Esophagus squamous epithelium (tissue), 5 donors: Measurements from ENCODE around the gene DPCD. TPM values are rescaled to one million over a fixed set of nuclear protein-coding genes. Genes with fewer than 3 reads are reported as not detected.

Source experiments
- DNase-seq: peaks from one replicate; lab custom pipeline; 2025; lab: John Stamatoyannopoulos, UW
- H3K27ac ChIP-seq, 4 donors: fragments of 200-600 bp; sonication (generic); one replicate each; pipeline ENCODE4 v1.5.1; 2016 to 2019; ENCODE audit warnings: mild to moderate bottlenecking in 1 of 4
- H3K27me3 ChIP-seq, 4 donors: fragments of 200-600 bp; sonication (generic); 1 replicate in 3 of 4; 2 replicates in 1 of 4; pipeline versions ENCODE4 v1.5.1 to v1.6.0; 2017 to 2021; ENCODE audit warnings: antibody characterized with exemption in 1 of 4
- H3K36me3 ChIP-seq, 3 donors: fragments of 200-600 bp; sonication (generic); one replicate each; pipeline ENCODE4 v1.5.1; 2016 to 2019
- H3K4me1 ChIP-seq, 3 donors: fragments of 200-600 bp; sonication (generic); one replicate each; pipeline ENCODE4 v1.5.1; 2017 to 2019
- H3K4me3 ChIP-seq, 4 donors: fragments of 200-600 bp; sonication (generic); 1 replicate in 3 of 4; 2 replicates in 1 of 4; pipeline ENCODE4 v1.5.1; 2016 to 2019; ENCODE audit warnings: mild to moderate bottlenecking in 2 of 4, moderate library complexity in 1 of 4
- H3K9me3 ChIP-seq, 3 donors: fragments of 200-600 bp; sonication (generic); one replicate each; pipeline ENCODE4 v1.5.1; 2016 to 2019
- POLR2A ChIP-seq, 4 donors: fragments of 450-650 bp; IDR thresholded peaks; one replicate each; pipeline ENCODE4 v1.6.1; 2017; ENCODE audit warnings: antibody characterized with exemption in 4 of 4, mild to moderate bottlenecking in 4 of 4, moderate library complexity in 3 of 4
- WGBS, 2 donors: methylation state at CpG; one replicate each; pipeline ENCODE4 v1.1.5; 2018; 5-methylcytosine and 5-hydroxymethylcytosine counted together
- intact Hi-C: fragments of 100-400 bp; cut with DNase I; formaldehyde crosslinking; loops from one replicate; pipeline ENCODE4 v1.15.0; 2022
- total RNA-seq, 4 donors: library from RNA; depleted of rRNA; stranded (reverse); fragments of >200 nt; gene quantifications; one replicate each; pipeline ENCODE4 v1.1.0, GENCODE V29; 2016
- TF ChIP-seq, protein P1 (sequence below), 6 experiments: fragments of 450-650 bp in 4 of 6; fragments of 200-600 bp in 2 of 6; sonication (generic) in 2 of 6; IDR thresholded peaks; one replicate each; pipeline ENCODE4 v1.5.1; 2016 to 2019; ENCODE audit warnings: antibody characterized with exemption in 6 of 6, mild to moderate bottlenecking in 4 of 6, moderate library complexity in 4 of 6
- donor health status: DM: yes; HTN: yes; CAD: no.

DPCD gene
- total RNA-seq, 4 donors from 2014 or later: 17.4 to 37.9 (median 28.3) TPM

DNA sequence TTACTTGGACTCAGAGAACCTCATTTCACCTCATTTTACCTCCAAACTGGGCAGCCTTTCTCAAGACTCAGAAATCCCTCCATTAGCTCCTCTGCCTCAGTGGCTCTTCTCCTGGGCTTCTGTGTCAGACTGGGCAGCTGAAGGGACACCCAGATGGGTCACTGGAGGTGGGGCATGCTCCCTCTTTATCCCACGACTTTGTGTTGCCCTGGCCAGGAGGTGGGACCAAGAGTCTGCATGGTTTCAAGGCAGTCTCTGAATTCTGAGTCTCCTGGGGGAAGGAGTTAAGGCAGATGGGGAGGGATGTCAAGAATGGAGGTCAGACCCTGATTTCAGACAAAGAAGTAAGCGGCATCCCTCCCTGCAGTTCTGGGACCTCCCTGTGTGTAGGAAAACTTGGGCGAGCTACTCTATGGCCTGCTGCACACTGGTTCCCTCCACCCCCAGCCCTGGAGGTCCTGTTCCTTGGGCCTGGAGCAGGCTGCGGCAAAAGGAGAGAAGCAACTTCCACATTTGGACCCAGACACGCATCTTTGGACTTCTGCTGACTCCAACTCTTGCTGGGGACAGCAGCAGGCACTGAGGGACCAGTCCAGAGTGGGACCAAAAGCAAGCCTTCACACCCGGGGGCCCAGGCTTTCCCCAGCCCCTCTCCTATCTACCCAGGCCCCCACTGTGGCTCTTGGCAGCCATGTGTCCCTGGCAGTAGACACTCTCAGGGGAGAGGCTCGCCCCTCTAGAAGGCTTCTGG lies 10.8 kb upstream of the DPCD start:
- Histone ChIP-seq H3K36me3 (peaks cover 0 to 57% (median 12%) of the 10 kb centered on the region in 3 donors), H3K4me1 (no peaks in the 10 kb centered on the region), H3K27ac (no peak overlapping the region), H3K27me3 (no peaks in the 10 kb centered on the region), H3K4me3 (no peak overlapping the region), H3K9me3 (peaks cover 0 to 12% (median 7%) of the 10 kb centered on the region in 3 donors)
- TF ChIP-seq, protein P1, sequence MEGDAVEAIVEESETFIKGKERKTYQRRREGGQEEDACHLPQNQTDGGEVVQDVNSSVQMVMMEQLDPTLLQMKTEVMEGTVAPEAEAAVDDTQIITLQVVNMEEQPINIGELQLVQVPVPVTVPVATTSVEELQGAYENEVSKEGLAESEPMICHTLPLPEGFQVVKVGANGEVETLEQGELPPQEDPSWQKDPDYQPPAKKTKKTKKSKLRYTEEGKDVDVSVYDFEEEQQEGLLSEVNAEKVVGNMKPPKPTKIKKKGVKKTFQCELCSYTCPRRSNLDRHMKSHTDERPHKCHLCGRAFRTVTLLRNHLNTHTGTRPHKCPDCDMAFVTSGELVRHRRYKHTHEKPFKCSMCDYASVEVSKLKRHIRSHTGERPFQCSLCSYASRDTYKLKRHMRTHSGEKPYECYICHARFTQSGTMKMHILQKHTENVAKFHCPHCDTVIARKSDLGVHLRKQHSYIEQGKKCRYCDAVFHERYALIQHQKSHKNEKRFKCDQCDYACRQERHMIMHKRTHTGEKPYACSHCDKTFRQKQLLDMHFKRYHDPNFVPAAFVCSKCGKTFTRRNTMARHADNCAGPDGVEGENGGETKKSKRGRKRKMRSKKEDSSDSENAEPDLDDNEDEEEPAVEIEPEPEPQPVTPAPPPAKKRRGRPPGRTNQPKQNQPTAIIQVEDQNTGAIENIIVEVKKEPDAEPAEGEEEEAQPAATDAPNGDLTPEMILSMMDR (IDR thresholded peaks at IDR 0.05): no peak
- TF ChIP-seq POLR2A (IDR thresholded peaks at IDR 0.05): no peak
- 93 to 96% methylated on average over 2 to 5 of the region's 7 CpGs for WGBS, 2 donors
- intact Hi-C loops: loop anchor here (10.0 kb wide), 1 partner anchor 282 kb away; no protein-coding TSS in a partner anchor
- no peak for DNase-seq

DNA sequence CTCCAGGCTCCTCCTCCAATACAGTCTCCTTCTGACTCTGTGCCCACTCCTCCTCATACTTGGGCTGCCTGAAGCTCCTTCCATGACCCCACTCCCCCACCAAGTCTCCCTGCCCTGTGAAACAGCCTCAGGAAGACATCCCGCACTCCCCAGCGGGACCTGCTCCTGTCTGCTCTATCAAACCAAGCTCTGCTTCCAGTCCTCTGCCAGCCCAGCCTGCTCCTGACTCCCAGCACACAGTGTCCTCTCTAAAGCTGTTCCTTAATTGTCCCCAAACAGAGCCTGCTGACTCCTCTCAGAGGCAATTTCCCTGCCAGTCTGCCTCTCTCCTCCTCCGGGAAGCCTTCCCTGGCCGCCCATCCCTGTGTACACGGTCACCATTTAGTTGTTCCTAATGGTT lies 9.9 kb upstream of the DPCD start:
- intact Hi-C loops: loop anchor here (10.0 kb wide), 1 partner anchor 283 kb away; no protein-coding TSS in a partner anchor
- WGBS, 2 donors: 76 to 81% methylated on average over 5 of the region's 5 CpGs
- H3K36me3 ChIP-seq: peaks cover 6 to 65% (median 12%) of the 10 kb centered on the region in 3 donors

DNA sequence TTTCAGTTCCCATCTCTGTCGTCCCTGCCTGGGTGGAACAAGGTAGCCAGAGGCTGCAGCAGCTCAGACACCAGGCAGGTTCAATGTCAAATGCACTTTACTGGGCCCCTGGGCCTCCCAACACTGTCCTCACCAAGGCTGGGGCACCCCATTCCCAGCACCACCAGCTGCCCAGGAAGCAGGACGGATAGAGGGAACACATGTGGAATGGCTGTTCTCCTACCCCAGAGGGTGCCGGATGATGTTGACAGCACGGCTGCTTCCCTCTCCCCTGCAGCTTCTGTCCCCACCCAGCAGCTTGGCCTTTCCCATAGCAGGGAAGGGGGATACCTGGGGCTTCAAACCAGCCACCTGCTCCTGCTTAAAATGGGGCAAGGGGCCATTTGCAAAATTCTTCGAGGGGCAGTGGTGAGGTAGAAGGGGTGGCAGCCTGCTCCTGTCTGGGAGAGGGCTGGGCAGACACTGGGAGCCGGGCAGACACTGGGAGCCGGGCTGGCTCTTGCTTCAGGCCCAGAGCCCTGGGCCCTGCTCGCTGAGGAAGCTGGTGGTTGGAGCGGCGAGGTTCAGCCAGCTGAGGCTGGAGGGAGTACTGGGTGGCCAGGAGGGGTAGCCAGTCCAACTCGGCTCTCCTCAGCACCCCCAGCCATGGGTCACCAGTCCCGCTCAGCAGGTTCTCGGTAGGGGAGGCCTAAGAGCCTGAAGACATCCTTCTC lies 9.2 kb upstream of the DPCD start:
- no peaks in the 10 kb centered on the region for H3K27me3 ChIP-seq
- WGBS, 2 donors: 94 to 98% methylated on average over 4 to 7 of the region's 13 CpGs
- no peaks in the 10 kb centered on the region for H3K9me3 ChIP-seq
- TF ChIP-seq, protein P1 (IDR thresholded peaks at IDR 0.05): no peak
- no peak for TF ChIP-seq POLR2A (IDR thresholded peaks at IDR 0.05)
- no peak for DNase-seq
- no peak overlapping the region for H3K4me3 ChIP-seq
- H3K4me1 ChIP-seq: no peaks in the 10 kb centered on the region
- H3K27ac ChIP-seq: no peak overlapping the region
- intact Hi-C loops: loop anchor here (10.0 kb wide), 1 partner anchor 284 kb away; no protein-coding TSS in a partner anchor
- peaks cover 6 to 73% (median 12%) of the 10 kb centered on the region in 3 donors for H3K36me3 ChIP-seq

More for the DNA sequence above, 9.9 kb upstream of the DPCD start:
- peaks cover 0 to 3% (median 0%) of the 10 kb centered on the region in 3 donors for H3K9me3 ChIP-seq
- DNase-seq: no peak
- no peaks in the 10 kb centered on the region for H3K4me1 ChIP-seq
- TF ChIP-seq, protein P1 (IDR thresholded peaks at IDR 0.05): no peak
- no peak for TF ChIP-seq POLR2A (IDR thresholded peaks at IDR 0.05)
- no peak overlapping the region for H3K27ac ChIP-seq
- H3K27me3 ChIP-seq: no peaks in the 10 kb centered on the region
- H3K4me3 ChIP-seq: no peak overlapping the region

DNA sequence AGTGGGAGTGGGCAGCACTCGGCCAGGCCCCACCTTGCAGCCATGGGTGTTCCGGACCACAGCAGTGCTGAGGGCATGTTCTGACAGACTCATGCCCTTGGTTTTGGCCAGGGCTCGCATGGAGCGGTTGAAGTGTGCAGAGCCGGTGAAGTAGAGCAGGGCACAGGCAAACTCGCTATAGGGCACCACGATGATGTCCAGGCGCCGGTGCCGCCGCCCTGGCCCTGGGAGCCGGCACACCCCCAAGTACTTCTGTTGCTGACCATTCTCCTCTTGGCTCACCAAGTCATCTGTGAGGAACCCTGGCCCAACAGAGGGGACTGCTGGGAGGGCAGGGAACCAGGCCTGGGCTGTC lies 8.6 kb upstream of the DPCD start:
- TF ChIP-seq, protein P1 (IDR thresholded peaks at IDR 0.05): no peak
- TF ChIP-seq POLR2A (IDR thresholded peaks at IDR 0.05): no peak
- no peak for DNase-seq
- 76 to 96% methylated on average over 4 to 8 of the region's 12 CpGs for WGBS, 2 donors
- Histone ChIP-seq H3K27me3 (no peaks in the 10 kb centered on the region), H3K4me3 (no peak overlapping the region), H3K9me3 (no peaks in the 10 kb centered on the region), H3K36me3 (peaks cover 6 to 78% (median 12%) of the 10 kb centered on the region in 3 donors), H3K27ac (no peak overlapping the region), H3K4me1 (no peaks in the 10 kb centered on the region)
- intact Hi-C loops: loop anchor here (10.0 kb wide), 1 partner anchor 285 kb away; no protein-coding TSS in a partner anchor
